Measurements from ENCODE around the gene LRP1. TPM values are rescaled to one million over a fixed set of nuclear protein-coding genes. Genes with fewer than 3 reads are reported as not detected.

Gene LRP1
- total and polyA plus RNA-seq, 2 experiments from 2014 or later: 26.6 to 145 TPM

DNA sequence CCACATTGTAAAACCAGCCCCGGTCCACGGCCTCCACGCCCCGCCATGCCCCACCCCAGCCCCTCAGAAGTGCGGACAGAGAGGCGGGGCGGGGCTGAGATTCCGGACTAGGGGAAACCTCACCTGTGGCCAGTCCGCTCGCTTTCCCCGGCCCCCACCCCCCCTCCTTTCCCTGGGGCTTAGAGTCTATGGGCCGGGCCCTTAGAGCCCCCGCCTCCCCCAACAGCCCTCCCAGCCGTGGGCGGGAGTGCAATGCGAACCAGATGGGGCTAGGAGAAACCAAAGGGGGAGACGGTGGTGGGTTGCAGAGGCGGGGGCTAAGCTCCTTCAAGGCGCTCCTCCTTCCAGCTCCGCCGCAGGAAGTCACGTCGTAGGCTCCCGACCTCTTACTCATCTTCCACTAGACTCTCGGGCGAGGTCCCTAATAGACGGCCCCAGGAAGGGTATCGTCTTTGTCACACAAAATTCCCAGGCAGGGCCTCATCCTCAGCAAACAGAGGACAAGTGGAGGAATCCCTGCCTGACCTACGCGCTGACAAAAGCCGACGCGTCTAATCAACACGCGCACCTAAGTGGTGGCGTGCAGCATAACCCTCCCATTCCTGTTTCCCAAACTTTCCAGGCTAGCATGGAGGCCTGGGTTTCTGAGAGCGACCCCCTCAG is 40.5 kb upstream of the LRP1 start (continued):
- TF ChIP-seq, protein P1, sequence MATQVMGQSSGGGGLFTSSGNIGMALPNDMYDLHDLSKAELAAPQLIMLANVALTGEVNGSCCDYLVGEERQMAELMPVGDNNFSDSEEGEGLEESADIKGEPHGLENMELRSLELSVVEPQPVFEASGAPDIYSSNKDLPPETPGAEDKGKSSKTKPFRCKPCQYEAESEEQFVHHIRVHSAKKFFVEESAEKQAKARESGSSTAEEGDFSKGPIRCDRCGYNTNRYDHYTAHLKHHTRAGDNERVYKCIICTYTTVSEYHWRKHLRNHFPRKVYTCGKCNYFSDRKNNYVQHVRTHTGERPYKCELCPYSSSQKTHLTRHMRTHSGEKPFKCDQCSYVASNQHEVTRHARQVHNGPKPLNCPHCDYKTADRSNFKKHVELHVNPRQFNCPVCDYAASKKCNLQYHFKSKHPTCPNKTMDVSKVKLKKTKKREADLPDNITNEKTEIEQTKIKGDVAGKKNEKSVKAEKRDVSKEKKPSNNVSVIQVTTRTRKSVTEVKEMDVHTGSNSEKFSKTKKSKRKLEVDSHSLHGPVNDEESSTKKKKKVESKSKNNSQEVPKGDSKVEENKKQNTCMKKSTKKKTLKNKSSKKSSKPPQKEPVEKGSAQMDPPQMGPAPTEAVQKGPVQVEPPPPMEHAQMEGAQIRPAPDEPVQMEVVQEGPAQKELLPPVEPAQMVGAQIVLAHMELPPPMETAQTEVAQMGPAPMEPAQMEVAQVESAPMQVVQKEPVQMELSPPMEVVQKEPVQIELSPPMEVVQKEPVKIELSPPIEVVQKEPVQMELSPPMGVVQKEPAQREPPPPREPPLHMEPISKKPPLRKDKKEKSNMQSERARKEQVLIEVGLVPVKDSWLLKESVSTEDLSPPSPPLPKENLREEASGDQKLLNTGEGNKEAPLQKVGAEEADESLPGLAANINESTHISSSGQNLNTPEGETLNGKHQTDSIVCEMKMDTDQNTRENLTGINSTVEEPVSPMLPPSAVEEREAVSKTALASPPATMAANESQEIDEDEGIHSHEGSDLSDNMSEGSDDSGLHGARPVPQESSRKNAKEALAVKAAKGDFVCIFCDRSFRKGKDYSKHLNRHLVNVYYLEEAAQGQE (IDR thresholded peaks at IDR 0.05; ENCODE audit: unreplicated experiment): no peak
- TF ChIP-seq JUNB (IDR thresholded peaks at IDR 0.05; ENCODE audit: unreplicated experiment): no peak
- peak; percentile 35; the same call in 1 of the 2 replicates for TF ChIP-seq CREB1 (CRISPR knock-in tag; IDR thresholded peaks at IDR 0.05; ENCODE audit: low read depth)
- no peak for TF ChIP-seq EZH2 (IDR thresholded peaks at IDR 0.05; ENCODE audit: low read depth, unreplicated experiment)
- no peak for TF ChIP-seq EZH2phosphoT487 (IDR thresholded peaks at IDR 0.05; ENCODE audit: unreplicated experiment)
- no peak for TF ChIP-seq STAT1 (IDR thresholded peaks at IDR 0.05; ENCODE audit: unreplicated experiment)
- TF ChIP-seq ZNF331 (CRISPR knock-in tag; IDR thresholded peaks at IDR 0.05; ENCODE audit: low read depth): no peak

DNA sequence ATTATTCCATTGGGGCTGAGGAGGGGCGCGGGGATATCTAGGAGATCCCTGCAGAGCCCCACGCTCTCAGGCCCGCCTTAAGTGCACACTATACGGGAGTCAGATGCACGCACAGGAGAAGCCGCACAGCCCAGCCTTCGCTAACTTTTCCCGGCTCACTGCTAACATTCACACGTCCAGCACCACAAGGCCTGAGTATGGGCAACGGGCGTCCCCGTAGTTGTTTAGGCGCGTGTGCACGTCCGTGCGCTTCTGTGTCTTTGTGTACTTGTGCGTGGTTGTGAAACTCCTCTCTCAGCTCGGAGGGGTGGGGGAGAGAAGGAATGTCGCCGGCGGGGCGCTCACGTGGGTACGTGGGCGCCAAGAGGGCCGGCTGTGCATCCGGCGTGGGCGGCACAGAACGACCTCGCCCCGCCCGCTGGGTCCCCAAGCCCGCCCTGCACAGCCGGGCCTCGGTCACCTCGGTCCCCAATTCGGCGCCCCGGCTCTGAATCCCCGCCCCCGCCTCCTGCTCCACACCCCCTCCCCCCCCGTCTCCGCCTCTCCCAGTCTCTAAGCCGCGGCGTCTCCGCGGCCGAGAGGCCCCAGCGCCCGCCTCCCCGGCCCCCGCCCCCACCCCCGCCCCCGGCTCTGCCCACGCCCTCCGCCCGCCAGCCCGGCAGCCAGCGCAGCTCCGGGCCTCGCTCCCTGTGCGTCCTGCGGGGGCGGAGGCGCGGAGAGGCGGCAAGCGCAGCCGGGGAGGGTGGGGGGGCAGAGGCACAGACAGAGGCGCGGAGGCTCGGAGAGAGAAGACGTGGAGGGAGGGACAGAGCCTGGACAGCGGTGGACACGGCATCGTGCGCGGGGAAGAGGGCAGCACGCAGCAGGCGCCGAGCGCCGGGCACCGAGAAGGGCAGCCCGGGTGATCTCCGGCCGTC is 39.7 kb upstream of the LRP1 start, which contains the start of gene NAB2:
NAB2 (plus strand) TSS at position 761 of the 917 bp plus-strand sequence. CDS start 158 bp downstream, outside the sequence.
- Histone ChIP-seq H3F3A (replicated peaks; ENCODE audit: low read depth) (peaks cover 14% of the 10 kb centered on the region), H3K36me3 (ENCODE audit: insufficient read depth) (no peaks in the 10 kb centered on the region), H3K9me2 (ENCODE audit: insufficient read depth) (no peaks in the 10 kb centered on the region), H3K79me2 (replicated peaks; ENCODE audit: insufficient read depth) (peaks cover 8% of the 10 kb centered on the region; the same call in 1 of the 2 replicates), H3K4me3 (peak within 1 kb of the TSS; percentile 88), H3K27ac (ENCODE audit: low read depth) (peak within 1 kb of the TSS; percentile 99), H2AFZ (peak within 1 kb of the TSS; percentile 89), H4K20me1 (replicated peaks; ENCODE audit: insufficient read depth) (no peaks in the 10 kb centered on the region; the same call in 1 of the 2 replicates), H3K27me3 (ENCODE audit: insufficient read depth) (no peaks in the 10 kb centered on the region), H3K4me2 (peak within 1 kb of the TSS; percentile 100), H3K4me1 (ENCODE audit: insufficient read depth) (peaks cover 19% of the 10 kb centered on the region)
- peak within 1 kb of the TSS; percentile 99 for H3K27ac Mint-ChIP-seq
- H3K9me3 Mint-ChIP-seq: no peaks in the 10 kb centered on the region
- peak within 1 kb of the TSS; percentile 93 for H3K4me3 Mint-ChIP-seq
- peaks cover 44% of the 10 kb centered on the region for H3K4me1 Mint-ChIP-seq
- DNase-seq (ENCODE audit: low spot score): peak; percentile 95
- TF ChIP-seq, protein P2, sequence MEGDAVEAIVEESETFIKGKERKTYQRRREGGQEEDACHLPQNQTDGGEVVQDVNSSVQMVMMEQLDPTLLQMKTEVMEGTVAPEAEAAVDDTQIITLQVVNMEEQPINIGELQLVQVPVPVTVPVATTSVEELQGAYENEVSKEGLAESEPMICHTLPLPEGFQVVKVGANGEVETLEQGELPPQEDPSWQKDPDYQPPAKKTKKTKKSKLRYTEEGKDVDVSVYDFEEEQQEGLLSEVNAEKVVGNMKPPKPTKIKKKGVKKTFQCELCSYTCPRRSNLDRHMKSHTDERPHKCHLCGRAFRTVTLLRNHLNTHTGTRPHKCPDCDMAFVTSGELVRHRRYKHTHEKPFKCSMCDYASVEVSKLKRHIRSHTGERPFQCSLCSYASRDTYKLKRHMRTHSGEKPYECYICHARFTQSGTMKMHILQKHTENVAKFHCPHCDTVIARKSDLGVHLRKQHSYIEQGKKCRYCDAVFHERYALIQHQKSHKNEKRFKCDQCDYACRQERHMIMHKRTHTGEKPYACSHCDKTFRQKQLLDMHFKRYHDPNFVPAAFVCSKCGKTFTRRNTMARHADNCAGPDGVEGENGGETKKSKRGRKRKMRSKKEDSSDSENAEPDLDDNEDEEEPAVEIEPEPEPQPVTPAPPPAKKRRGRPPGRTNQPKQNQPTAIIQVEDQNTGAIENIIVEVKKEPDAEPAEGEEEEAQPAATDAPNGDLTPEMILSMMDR (conservative IDR thresholded peaks at IDR 0.05; ENCODE audit: low read depth in 2 of 2): no peak
- TF ChIP-seq ZNF331 (CRISPR knock-in tag; IDR thresholded peaks at IDR 0.05; ENCODE audit: low read depth) (no peak), ZNF114 (CRISPR knock-in tag; IDR thresholded peaks at IDR 0.05) (no peak), NANOG (IDR thresholded peaks at IDR 0.05; ENCODE audit: borderline replicate concordance) (no peak)
- TF ChIP-seq, protein P1 (IDR thresholded peaks at IDR 0.05; ENCODE audit: unreplicated experiment): no peak
- peaks cover 28% of the 10 kb centered on the region for H3K36me3 Mint-ChIP-seq (ENCODE audit: low read depth)
- ATAC-seq: peak; percentile 21
- H3K27me3 Mint-ChIP-seq (ENCODE audit: insufficient read depth, low read depth, poor library complexity): peaks cover 25% of the 10 kb centered on the region
